ENCODE data around the gene PTPN6. TPM values are rescaled to one million over a fixed set of nuclear protein-coding genes. Genes with fewer than 3 reads are reported as not detected.

Gene PTPN6
- total RNA-seq, 1 donor from 2014 or later = 3.2 TPM

DNA sequence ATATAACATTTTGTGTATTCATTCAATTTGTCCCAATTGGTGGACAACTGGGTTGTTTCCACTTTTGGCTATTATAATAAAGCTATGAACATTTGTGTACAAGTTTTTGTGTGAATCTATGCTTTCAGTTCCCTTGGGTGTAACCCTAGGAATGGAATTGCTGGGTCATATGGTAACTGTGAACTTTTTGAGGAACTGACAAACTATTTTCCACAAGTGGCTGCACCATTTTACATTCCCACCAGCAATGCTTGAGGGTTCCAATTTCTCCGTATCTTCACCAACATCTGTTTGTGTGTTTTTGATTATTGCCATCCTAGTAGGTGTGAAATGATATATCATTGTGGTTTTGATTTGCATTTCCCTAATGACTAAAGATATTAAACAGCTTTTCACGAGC, 54.2 kb downstream of the PTPN6 start:
- peak in 1 of 2 donors; percentile 15 for DNase-seq (ENCODE audit: low read depth in 2 of 2)

DNA sequence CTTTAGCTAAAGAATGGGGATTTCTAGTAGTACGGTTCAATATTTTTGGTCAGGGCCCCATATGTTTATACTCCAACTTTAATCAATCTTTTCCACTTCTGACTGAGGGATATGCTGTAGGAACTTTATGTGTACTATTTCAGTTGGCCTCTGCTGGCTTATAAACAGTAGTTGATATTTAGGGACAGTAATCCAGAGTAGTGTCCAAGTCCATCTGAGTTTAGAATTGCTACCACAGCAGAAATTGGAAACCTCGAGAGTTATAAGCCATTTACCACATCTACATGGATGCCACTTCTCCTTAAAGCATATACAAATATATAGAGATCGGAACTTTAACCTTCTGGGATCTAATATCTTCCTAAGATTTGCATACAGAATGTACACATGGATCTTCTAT, 55.5 kb downstream of the PTPN6 start:
- no peak for DNase-seq (ENCODE audit: low read depth in 2 of 2)

DNA sequence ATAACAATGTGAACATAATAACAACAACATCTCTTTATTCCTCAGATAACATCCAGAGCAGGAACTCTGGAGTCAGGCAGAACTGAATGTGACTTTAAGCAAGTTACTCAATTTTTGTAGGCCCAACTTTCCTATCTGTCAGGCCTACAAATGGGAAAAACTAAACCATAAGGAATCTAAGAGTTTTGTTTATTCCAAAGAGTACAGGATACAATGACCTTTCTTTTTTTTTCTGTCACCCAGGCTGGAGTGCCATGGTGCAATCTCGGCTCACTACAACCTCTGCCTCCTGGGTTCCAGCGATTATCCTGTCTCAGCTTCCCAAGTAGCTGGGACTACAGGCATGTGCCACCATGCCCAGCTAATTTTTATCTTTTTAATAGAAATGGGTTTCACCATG, 57.7 kb downstream of the PTPN6 start:
- no peak for DNase-seq (ENCODE audit: low read depth in 2 of 2)

DNA sequence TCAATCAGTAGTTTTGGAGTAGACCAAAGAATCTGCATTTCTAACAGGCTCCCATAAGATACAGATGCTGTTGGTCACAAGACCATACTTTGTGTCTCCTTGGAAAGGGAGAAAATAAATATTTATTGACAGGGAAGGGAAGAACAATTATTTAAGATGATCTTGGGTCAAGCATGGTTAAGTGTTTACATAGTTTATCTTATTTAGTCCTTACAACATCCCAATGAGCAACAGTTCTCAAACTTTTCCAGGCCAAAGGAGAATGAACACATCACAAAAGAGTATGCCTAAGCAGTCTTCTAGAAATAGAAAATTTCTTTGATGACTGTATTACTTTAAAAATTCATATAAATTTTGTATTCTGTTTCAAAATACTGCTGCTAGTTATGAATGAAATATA, 58.4 kb downstream of the PTPN6 start:
- no peak for DNase-seq (ENCODE audit: low read depth in 2 of 2)

Other genes starting within 250 kb of the PTPN6 start
- gene COPS7A, start 227.3 kb upstream of the PTPN6 start, total RNA-seq = 28.3 and 43.5 TPM in 2 replicates
- 69.8 and 70.2 TPM in 2 replicates for gene MLF2, start 198.2 kb upstream of the PTPN6 start, total RNA-seq
- 45.1 and 56.0 TPM in 2 replicates for gene PTMS, start 185.0 kb upstream of the PTPN6 start, total RNA-seq
- 0.20 and 0.22 TPM in 2 replicates for gene LAG3, start 178.8 kb upstream of the PTPN6 start, total RNA-seq
- gene CD4, start 161.8 kb upstream of the PTPN6 start, total RNA-seq = not detected in 2 replicates
- 0.20 and 0.87 TPM in 2 replicates for gene GPR162, start 129.5 kb upstream of the PTPN6 start, total RNA-seq
- 12.9 and 25.7 TPM in 2 replicates for gene P3H3, start 122.9 kb upstream of the PTPN6 start, total RNA-seq
- gene GNB3, start 110.4 kb upstream of the PTPN6 start, total RNA-seq = 0.22 and 0.40 TPM in 2 replicates
- 3.4 and 8.9 TPM in 2 replicates for gene CDCA3, start 100.1 kb upstream of the PTPN6 start, total RNA-seq
- 57.9 and 59.9 TPM in 2 replicates for gene USP5, start 99.2 kb upstream of the PTPN6 start, total RNA-seq
- gene TPI1, start 83.8 kb upstream of the PTPN6 start, total RNA-seq = 958 and 967 TPM in 2 replicates
- gene SPSB2, start 78.1 kb upstream of the PTPN6 start, total RNA-seq = 2.2 and 4.2 TPM in 2 replicates
- 1.5 and 3.4 TPM in 2 replicates for gene LRRC23, start 46.5 kb upstream of the PTPN6 start, total RNA-seq
- gene ENO2, start 36.8 kb upstream of the PTPN6 start, total RNA-seq = 0.99 and 1.7 TPM in 2 replicates
- 3.9 and 7.7 TPM in 2 replicates for gene ATN1, start 23.4 kb upstream of the PTPN6 start, total RNA-seq
- gene RNU7-1, start 7.5 kb upstream of the PTPN6 start, total RNA-seq = not detected in 2 replicates
- 130 and 240 TPM in 2 replicates for gene C12orf57, start 7.3 kb upstream of the PTPN6 start, total RNA-seq
- 124 and 150 TPM in 2 replicates for gene PHB2, start 19.3 kb downstream of the PTPN6 start, total RNA-seq
- 20.3 and 22.8 TPM in 2 replicates for gene EMG1, start 19.6 kb downstream of the PTPN6 start, total RNA-seq
- 8.5 and 9.9 TPM in 2 replicates for gene LPCAT3, start 67.1 kb downstream of the PTPN6 start, total RNA-seq
- under 0.01 and 0.20 TPM in 2 replicates for gene C1S, start 109.4 kb downstream of the PTPN6 start, total RNA-seq
- gene C1R, start 141.1 kb downstream of the PTPN6 start, total RNA-seq = 0.40 and 0.87 TPM in 2 replicates
- gene C1RL, start 157.9 kb downstream of the PTPN6 start, total RNA-seq = 12.2 and 13.7 TPM in 2 replicates
- gene RBP5, start 177.5 kb downstream of the PTPN6 start, total RNA-seq = 0.22 TPM in 1 of 2 replicates, not detected in the other
- gene CLSTN3, start 179.0 kb downstream of the PTPN6 start, total RNA-seq = 12.9 and 15.0 TPM in 2 replicates
- 22.2 and 23.5 TPM in 2 replicates for gene PEX5, start 238.3 kb downstream of the PTPN6 start, total RNA-seq

Data from lung microvascular endothelial cell (primary cell).